Natural killer cell (primary cell): ENCODE data around the gene COL5A1. TPM values are rescaled to one million over a fixed set of nuclear protein-coding genes. Genes with fewer than 3 reads are reported as not detected.

Source experiments
- ATAC-seq, 3 donors: fragments of 150-1000 bp in 2 of 3; fragments of 200-7000 bp in 1 of 3; cut with Tn5 transposase; 1 replicate in 1 of 3; 2 replicates in 2 of 3; pipeline ENCODE4 v1.10.0; 2021; ENCODE audit warnings: mild to moderate bottlenecking in 2 of 3, moderate library complexity in 2 of 3
- DNase-seq, 2 donors: peaks; one replicate each; pipeline versions ENCODE4 v3.0.0 to v3.0.0-alpha.2; 2013 to 2021; ENCODE audit warnings: mixed read lengths in 1 of 2
- H3K27ac ChIP-seq: one replicate; pipeline ENCODE4 v1.5.1; 2013; ENCODE audit warnings: mild to moderate bottlenecking, low read length
- H3K27me3 ChIP-seq: one replicate; pipeline ENCODE4 v1.6.1; 2013; ENCODE audit warnings: low read length; ENCODE audit not compliant: control insufficient read depth, insufficient read depth
- H3K36me3 ChIP-seq: one replicate; pipeline ENCODE4 v1.6.1; 2013; ENCODE audit warnings: low read length; ENCODE audit not compliant: control insufficient read depth, insufficient read depth
- H3K4me1 ChIP-seq: one replicate; pipeline ENCODE4 v1.6.1; 2013; ENCODE audit warnings: low read length; ENCODE audit not compliant: control insufficient read depth, insufficient read depth
- H3K4me3 ChIP-seq: one replicate; pipeline ENCODE4 v1.5.1; 2013; ENCODE audit warnings: low read length
- H3K9me3 ChIP-seq: one replicate; pipeline ENCODE4 v1.6.1; 2013; ENCODE audit warnings: low read length; ENCODE audit not compliant: control insufficient read depth, insufficient read depth
- H3K27ac Mint-ChIP-seq, 2 donors: one replicate each; pipeline ENCODE4 v1.8.0; 2022; ENCODE audit warnings: mild to moderate bottlenecking in 2 of 2, mixed read lengths in 2 of 2, moderate library complexity in 1 of 2
- H3K27me3 Mint-ChIP-seq, 2 donors: one replicate each; pipeline ENCODE4 v1.8.0; 2022; ENCODE audit warnings: low read depth in 2 of 2, mixed read lengths in 2 of 2
- H3K36me3 Mint-ChIP-seq: one replicate; pipeline ENCODE4 v1.8.0; 2022; ENCODE audit warnings: mixed read lengths
- H3K4me1 Mint-ChIP-seq, 2 donors: one replicate each; pipeline ENCODE4 v1.8.0; 2022; ENCODE audit warnings: mixed read lengths in 2 of 2
- H3K4me3 Mint-ChIP-seq: one replicate; pipeline ENCODE4 v1.8.0; 2022; ENCODE audit warnings: mild to moderate bottlenecking, moderate library complexity, mixed read lengths
- H3K9me3 Mint-ChIP-seq, 2 donors: one replicate each; pipeline ENCODE4 v1.8.0; 2022; ENCODE audit warnings: mixed read lengths in 2 of 2
- CTCF ChIP-seq: fragments of 200-600 bp; IDR thresholded peaks from one replicate; pipeline ENCODE4 v1.8.0; 2022; ENCODE audit warnings: antibody characterized with exemption
- WGBS: methylation state at CpG from one replicate; pipeline ENCODE4 v1.1.7; 2013; ENCODE audit warnings: missing lambda C conversion rate; ENCODE audit not compliant: insufficient coverage; 5-methylcytosine and 5-hydroxymethylcytosine counted together
- intact Hi-C: fragments of 100-400 bp; cut with micrococcal nuclease; formaldehyde crosslinking; loops from one replicate; pipeline ENCODE4 v1.14.2; 2022
- total RNA-seq, 4 donors: library from RNA; stranded (reverse); fragments of 120-200 nt in 1 of 4; gene quantifications; one replicate each; pipeline versions ENCODE4 v1.2.3 to v1.2.4, GENCODE V29; 2013 to 2022

Gene COL5A1
- total RNA-seq, 3 donors from 2014 or later (not counting 1 experiment from before 2014, with no cell fraction given) = 0.11 to 0.28 (median 0.23) TPM

- peaks cover 2 to 4% of the 10 kb centered on the region in 2 donors for H3K9me3 Mint-ChIP-seq
- H3K4me3 Mint-ChIP-seq = no peak overlapping the region
- TF ChIP-seq CTCF = no peak
- WGBS = 94% methylated on average over 13 of the region's 13 CpGs
- Histone ChIP-seq H3K27me3 (no peaks in the 10 kb centered on the region), H3K36me3 (no peaks in the 10 kb centered on the region), H3K4me3 (no peak overlapping the region), H3K4me1 (no peaks in the 10 kb centered on the region), H3K27ac (no peak overlapping the region), H3K9me3 (no peaks in the 10 kb centered on the region)
- H3K27ac Mint-ChIP-seq = no peak overlapping the region
- intact Hi-C loops = no loop called here
- ATAC-seq (no peak), DNase-seq (no peak)
- no peaks in the 10 kb centered on the region for H3K36me3 Mint-ChIP-seq
- H3K4me1 Mint-ChIP-seq = no peaks in the 10 kb centered on the region
- peaks cover 0 to 4% of the 10 kb centered on the region in 2 donors for H3K27me3 Mint-ChIP-seq
These were observed 218.9 kb downstream of the COL5A1 start for GRCh38 chr9:134860510-134860909.

DNA sequence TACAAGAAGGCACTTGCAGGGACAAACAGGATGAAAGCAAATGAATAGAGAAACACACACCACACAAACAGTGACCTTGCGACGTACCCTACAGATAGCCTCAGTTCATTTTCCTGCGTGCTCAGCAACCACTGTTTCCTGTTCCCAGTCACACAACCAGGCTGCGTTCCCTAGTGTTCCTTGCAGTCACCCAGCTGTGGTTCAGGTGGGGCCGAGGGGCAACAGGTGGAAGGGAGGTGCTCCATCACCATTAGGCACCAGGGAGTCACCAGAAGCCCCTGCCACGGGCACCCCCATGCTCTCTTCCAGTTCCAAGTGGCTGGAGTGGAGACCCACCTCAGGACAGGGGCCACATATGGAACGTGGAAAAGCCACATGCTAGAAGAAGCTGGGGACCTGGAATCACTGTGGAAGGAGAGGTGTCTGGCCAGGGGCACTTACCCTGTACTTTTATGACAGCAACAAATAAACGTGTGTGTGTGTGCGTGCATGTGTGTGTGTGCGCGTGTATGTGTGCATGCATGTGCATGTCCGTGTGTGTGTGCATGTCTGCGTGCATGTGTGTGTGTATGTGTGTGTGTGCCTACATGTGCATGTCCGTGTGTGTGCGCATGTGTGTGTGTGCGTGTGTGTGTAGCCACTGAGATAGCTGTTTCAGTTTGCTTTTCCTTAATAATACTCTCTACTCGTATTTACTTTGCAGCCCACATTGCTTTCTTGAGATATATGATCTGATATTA is 220.2 kb downstream of the COL5A1 start:
- Mint-ChIP-seq H3K4me1 (no peaks in the 10 kb centered on the region), H3K36me3 (no peaks in the 10 kb centered on the region), H3K4me3 (no peak overlapping the region), H3K27me3 (peaks cover 0 to 4% of the 10 kb centered on the region in 2 donors), H3K27ac (no peak overlapping the region), H3K9me3 (peaks cover 2 to 4% of the 10 kb centered on the region in 2 donors)
- Histone ChIP-seq H3K4me3 (no peak overlapping the region), H3K4me1 (no peaks in the 10 kb centered on the region), H3K9me3 (no peaks in the 10 kb centered on the region), H3K27me3 (no peaks in the 10 kb centered on the region), H3K27ac (no peak overlapping the region), H3K36me3 (no peaks in the 10 kb centered on the region)
- no peak for TF ChIP-seq CTCF
- no peak for DNase-seq
- intact Hi-C loops = no loop called here
- no peak for ATAC-seq
- whole genome bisulfite sequencing = 84% methylated on average over 13 of the region's 17 CpGs

DNA sequence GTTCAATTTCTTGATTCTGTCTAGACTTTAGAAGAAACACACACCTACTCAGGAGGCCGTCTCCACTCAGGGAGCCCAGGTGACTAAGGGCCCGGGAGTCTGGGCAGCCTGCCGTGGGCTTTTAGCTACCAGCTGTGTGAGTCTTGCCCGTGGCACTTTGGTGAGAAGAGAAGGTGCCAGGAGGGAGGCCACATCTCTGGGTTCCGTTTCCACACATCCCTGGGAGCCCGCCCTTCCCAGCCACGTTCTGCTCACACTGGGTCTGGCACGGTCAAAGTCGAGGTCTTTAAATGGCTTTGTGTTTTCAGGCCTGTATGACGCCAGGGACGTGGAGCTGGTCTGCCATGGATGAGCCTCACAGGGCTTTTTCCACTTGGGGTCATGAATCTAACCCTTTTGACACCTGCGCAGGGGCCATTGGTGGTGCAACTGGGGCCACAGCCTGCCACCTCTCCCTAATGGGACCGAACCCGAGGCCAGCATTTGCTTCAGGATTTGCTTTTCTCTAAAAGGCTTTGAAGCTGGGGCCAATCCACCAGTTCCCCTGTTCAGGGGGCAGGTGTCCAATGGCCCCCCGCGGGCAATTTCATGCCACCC is 221.8 kb downstream of the COL5A1 start:
- H3K4me1 Mint-ChIP-seq = no peaks in the 10 kb centered on the region
- Histone ChIP-seq H3K4me3 (no peak overlapping the region), H3K9me3 (no peaks in the 10 kb centered on the region), H3K4me1 (no peaks in the 10 kb centered on the region), H3K27ac (no peak overlapping the region), H3K27me3 (no peaks in the 10 kb centered on the region), H3K36me3 (no peaks in the 10 kb centered on the region)
- DNase-seq = no peak
- no peak overlapping the region for H3K4me3 Mint-ChIP-seq
- WGBS = 89% methylated on average over 16 of the region's 16 CpGs
- H3K36me3 Mint-ChIP-seq = no peaks in the 10 kb centered on the region
- H3K27me3 Mint-ChIP-seq = no peaks in the 10 kb centered on the region
- H3K9me3 Mint-ChIP-seq = no peaks in the 10 kb centered on the region
- intact Hi-C loops = no loop called here
- ATAC-seq = no peak
- H3K27ac Mint-ChIP-seq = no peak overlapping the region
- TF ChIP-seq CTCF = no peak
